Sigmoid colon (tissue), 4 donors: Measurements from ENCODE around the gene DCBLD2.

ENCODE experiments used
- POLR2A ChIP-seq, 2 donors: fragments of 450-650 bp; IDR thresholded peaks; one replicate each; pipeline ENCODE4 v1.6.1; 2016; ENCODE audit warnings: antibody characterized with exemption in 2 of 2, mild to moderate bottlenecking in 2 of 2, moderate library complexity in 2 of 2
- POLR2AphosphoS5 ChIP-seq, 4 donors: sonication (generic); formaldehyde crosslinking; IDR thresholded peaks; one replicate each; pipeline ENCODE4 v1.6.1; 2017; ENCODE audit warnings: antibody characterized with exemption in 4 of 4
- TF ChIP-seq, protein P1 (sequence below), 4 experiments: fragments of 450-650 bp in 3 of 4; fragments of 200-600 bp in 1 of 4; IDR thresholded peaks; one replicate each; pipeline ENCODE4 v1.5.1; 2016 to 2019; ENCODE audit warnings: antibody characterized with exemption in 4 of 4, mild to moderate bottlenecking in 3 of 4, moderate library complexity in 2 of 4

GRCh38 chr3:98874602-98875249 is 26.8 kb downstream of the DCBLD2 start:
- TF ChIP-seq, protein P1, sequence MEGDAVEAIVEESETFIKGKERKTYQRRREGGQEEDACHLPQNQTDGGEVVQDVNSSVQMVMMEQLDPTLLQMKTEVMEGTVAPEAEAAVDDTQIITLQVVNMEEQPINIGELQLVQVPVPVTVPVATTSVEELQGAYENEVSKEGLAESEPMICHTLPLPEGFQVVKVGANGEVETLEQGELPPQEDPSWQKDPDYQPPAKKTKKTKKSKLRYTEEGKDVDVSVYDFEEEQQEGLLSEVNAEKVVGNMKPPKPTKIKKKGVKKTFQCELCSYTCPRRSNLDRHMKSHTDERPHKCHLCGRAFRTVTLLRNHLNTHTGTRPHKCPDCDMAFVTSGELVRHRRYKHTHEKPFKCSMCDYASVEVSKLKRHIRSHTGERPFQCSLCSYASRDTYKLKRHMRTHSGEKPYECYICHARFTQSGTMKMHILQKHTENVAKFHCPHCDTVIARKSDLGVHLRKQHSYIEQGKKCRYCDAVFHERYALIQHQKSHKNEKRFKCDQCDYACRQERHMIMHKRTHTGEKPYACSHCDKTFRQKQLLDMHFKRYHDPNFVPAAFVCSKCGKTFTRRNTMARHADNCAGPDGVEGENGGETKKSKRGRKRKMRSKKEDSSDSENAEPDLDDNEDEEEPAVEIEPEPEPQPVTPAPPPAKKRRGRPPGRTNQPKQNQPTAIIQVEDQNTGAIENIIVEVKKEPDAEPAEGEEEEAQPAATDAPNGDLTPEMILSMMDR (IDR thresholded peaks at IDR 0.05): no peak
- TF ChIP-seq POLR2A (IDR thresholded peaks at IDR 0.05) (no peak), POLR2AphosphoS5 (IDR thresholded peaks at IDR 0.05) (no peak)
